A549 treated with CpdA at 1 μM for 4 hours (cell line): ENCODE data around the gene CYRIA. TPM values are rescaled to one million over a fixed set of nuclear protein-coding genes. Genes with fewer than 3 reads are reported as not detected.

Source experiments
- total RNA-seq: library from RNA; stranded (reverse); fragments of 200-300 nt; extraction: Qiagen RNA extraction; gene quantifications from 5 replicates; pipeline ENCODE4 v1.2.3, GENCODE V29; 2022; ENCODE audit warnings: low read depth

CYRIA gene
- total RNA-seq: 0.19 to 0.32 TPM (median 0.31 TPM) in 5 replicates

GRCh38 chr2:16665748-16666448 is at the start of gene CYRIA:
CYRIA (minus strand) TSS chr2:16665834; CDS start chr2:16588119, 77,715 bp downstream.

